OCI-LY3 (cell line): ENCODE results near the gene STAP2.

Source experiments
- H2AFZ ChIP-seq: fragments of 200-600, 300-600 bp; shearing (Covaris generic); 2 replicates; pipeline ENCODE4 v1.6.0; 2014; ENCODE audit warnings: antibody characterized with exemption, low read depth, low read length
- H3K27ac ChIP-seq: fragments of 200-600, 300-600 bp; sonication (generic); 2 replicates; pipeline ENCODE4 v1.5.1; 2014; ENCODE audit warnings: mild to moderate bottlenecking, low read length, moderate library complexity, mixed read lengths
- H3K27me3 ChIP-seq: fragments of 200-600, 300-600 bp; sonication (generic); 2 replicates; pipeline ENCODE4 v1.6.1; 2014; ENCODE audit warnings: low read depth, low read length, mixed read lengths
- H3K36me3 ChIP-seq: fragments of 200-600, 300-600 bp; sonication (generic); replicated peaks from 2 replicates; pipeline ENCODE3; 2014; ENCODE audit warnings: low read depth, low read length, mixed read lengths
- H3K4me1 ChIP-seq: fragments of 300-600, 200-600 bp; sonication (generic); 2 replicates; pipeline ENCODE4 v1.6.1; 2014; ENCODE audit warnings: low read length, mixed read lengths
- H3K4me2 ChIP-seq: fragments of 200-600, 300-600 bp; sonication (generic); 2 replicates; pipeline ENCODE4 v1.6.1; 2014; ENCODE audit warnings: low read length, mixed read lengths
- H3K4me3 ChIP-seq: fragments of 300-600, 200-600 bp; sonication (generic); 2 replicates; pipeline ENCODE4 v1.5.1; 2014; ENCODE audit warnings: antibody characterized with exemption, mild to moderate bottlenecking, low read length, moderate library complexity
- H3K79me2 ChIP-seq: fragments of 300-600, 200-600 bp; shearing (Covaris generic); 2 replicates; pipeline ENCODE4 v1.6.1; 2014; ENCODE audit warnings: mild to moderate bottlenecking, low read length, mixed read lengths
- H3K9ac ChIP-seq: fragments of 300-600, 200-600 bp; shearing (Covaris generic); 2 replicates; pipeline ENCODE4 v1.6.0; 2014; ENCODE audit warnings: mild to moderate bottlenecking, low read length, moderate library complexity
- H3K9me3 ChIP-seq: fragments of 200-600, 300-600 bp; shearing (Covaris generic); 2 replicates; pipeline ENCODE4 v1.6.1; 2014; ENCODE audit warnings: low read length, mixed read lengths; ENCODE audit not compliant: insufficient read depth
- H4K20me1 ChIP-seq: fragments of 200-600, 300-600 bp; sonication (generic); 2 replicates; pipeline ENCODE4 v1.6.1; 2016; ENCODE audit warnings: low read length, mixed read lengths; ENCODE audit not compliant: insufficient read depth
- CTCF ChIP-seq: fragments of 200-600, 300-600 bp; sonication (generic); IDR thresholded peaks from 2 replicates; pipeline ENCODE4 v1.5.1; 2014; ENCODE audit warnings: antibody characterized with exemption, low read length, low read depth
- EZH2phosphoT487 ChIP-seq: fragments of 200-600 bp; shearing (Covaris generic); IDR thresholded peaks from 2 replicates; pipeline ENCODE4 v1.6.1; 2018; ENCODE audit warnings: antibody characterized with exemption, mixed run types, low read depth

Gene STAP2

GRCh38 chr19:4338441-4339355, at the start of gene STAP2:
TSS of gene STAP2 (minus strand) at chr19:4338827. CDS start at chr19:4338753, 74 bp downstream.
- Histone ChIP-seq H2AFZ (peak within 1 kb of the TSS; percentile 100), H3K4me1 (peaks cover 13% of the 10 kb centered on the region; the same call in 1 of the 2 replicates), H3K9ac (peak within 1 kb of the TSS; percentile 87), H3K4me2 (peak within 1 kb of the TSS; percentile 99), H3K9me3 (no peaks in the 10 kb centered on the region), H4K20me1 (no peaks in the 10 kb centered on the region), H3K4me3 (peak within 1 kb of the TSS; percentile 87), H3K36me3 (no peaks in the 10 kb centered on the region), H3K27ac (peak within 1 kb of the TSS; percentile 50), H3K79me2 (no peaks in the 10 kb centered on the region), H3K27me3 (no peaks in the 10 kb centered on the region)
- no peak for TF ChIP-seq CTCF
- TF ChIP-seq EZH2phosphoT487, result no peak

GRCh38 chr19:4386041-4386782, 47.6 kb upstream of the STAP2 start:
- Histone ChIP-seq H3K4me3 (no peak overlapping the region), H3K27ac (no peak overlapping the region)
- no peak for TF ChIP-seq CTCF
- TF ChIP-seq EZH2phosphoT487, result no peak

GRCh38 chr19:4385291-4386040, 46.8 kb upstream of the STAP2 start:
- Histone ChIP-seq H3K27ac (no peak overlapping the region), H3K9me3 (no peaks in the 10 kb centered on the region), H3K79me2 (peaks cover 72% of the 10 kb centered on the region), H3K36me3 (peaks cover 19% of the 10 kb centered on the region), H3K4me1 (peaks cover 18% of the 10 kb centered on the region), H3K9ac (no peak overlapping the region), H3K27me3 (peaks cover 9% of the 10 kb centered on the region; the same call in 1 of the 2 replicates), H3K4me3 (no peak overlapping the region), H4K20me1 (peaks cover 74% of the 10 kb centered on the region), H3K4me2 (no peak overlapping the region), H2AFZ (no peak overlapping the region)
- TF ChIP-seq EZH2phosphoT487, result no peak
- no peak for TF ChIP-seq CTCF

More at GRCh38 chr19:4386041-4386782, 47.6 kb upstream of the STAP2 start:
- Histone ChIP-seq H3K27me3 (peaks cover 5% of the 10 kb centered on the region; the same call in 1 of the 2 replicates), H4K20me1 (peaks cover 74% of the 10 kb centered on the region), H3K9ac (no peak overlapping the region), H3K4me2 (no peak overlapping the region), H3K9me3 (no peaks in the 10 kb centered on the region), H2AFZ (no peak overlapping the region), H3K36me3 (peaks cover 19% of the 10 kb centered on the region), H3K4me1 (peaks cover 10% of the 10 kb centered on the region), H3K79me2 (peaks cover 73% of the 10 kb centered on the region)
